ENCODE results near the gene MYH14. TPM values are rescaled to one million over a fixed set of nuclear protein-coding genes. Genes with fewer than 3 reads are reported as not detected.

The MYH14 gene
- total and polyA plus RNA-seq, 2 of the 4 experiments (the other 2 are of a cell fraction) = not detected

- Histone ChIP-seq H3K9me1 (ENCODE audit: insufficient read depth, low read length) (no peaks in the 10 kb centered on the region), H2BK120ac (ENCODE audit: low read depth, low read length) (no peak within 1 kb of the TSS), H3K4me3 (ENCODE audit: insufficient read depth, low read depth, low read length) (no peak within 1 kb of the TSS), H2BK5ac (ENCODE audit: low read depth, low read length, poor library complexity, severe bottlenecking) (no peak within 1 kb of the TSS), H3K14ac (replicated peaks; ENCODE audit: low read depth, low read length) (no peak within 1 kb of the TSS), H3K56ac (ENCODE audit: extremely low read depth, insufficient read depth, low read length) (no peak within 1 kb of the TSS), H2BK15ac (ENCODE audit: low read depth, low read length) (no peak within 1 kb of the TSS), H3K9ac (ENCODE audit: low read depth, low read length) (no peak within 1 kb of the TSS), H4K5ac (ENCODE audit: low read depth, low read length) (no peak within 1 kb of the TSS), H3K27me3 (ENCODE audit: control insufficient read depth, insufficient read depth, low read length) (no peaks in the 10 kb centered on the region), H3K4me2 (ENCODE audit: low read depth, low read length) (no peak within 1 kb of the TSS), H3K27ac (ENCODE audit: insufficient read depth, low read length) (no peak within 1 kb of the TSS), H3K4me1 (ENCODE audit: control insufficient read depth, insufficient read depth, low read length) (no peaks in the 10 kb centered on the region), H2AFZ (replicated peaks; ENCODE audit: low read length, poor library complexity) (no peak within 1 kb of the TSS), H2AK5ac (ENCODE audit: low read depth, low read length) (no peak within 1 kb of the TSS), H3K79me1 (ENCODE audit: low read depth in 1 of 2, low read length in 2 of 2) (no peaks in the 10 kb centered on the region), H4K91ac (ENCODE audit: insufficient read depth, low read depth, low read length) (no peak within 1 kb of the TSS), H2BK20ac (ENCODE audit: low read depth, low read length) (no peak within 1 kb of the TSS), H3K23ac (ENCODE audit: low read depth, low read length) (no peak within 1 kb of the TSS), H3K4ac (ENCODE audit: low read depth, low read length) (no peak within 1 kb of the TSS), H2AK9ac (replicated peaks; ENCODE audit: low read depth, low read length, poor library complexity) (no peak within 1 kb of the TSS), H3K9me3 (ENCODE audit: control insufficient read depth, insufficient read depth, low read length) (peaks cover 20% of the 10 kb centered on the region), H4K8ac (ENCODE audit: low read depth in 2 of 2, low read length in 2 of 2) (no peak within 1 kb of the TSS), H3K36me3 (ENCODE audit: control insufficient read depth, insufficient read depth, low read length) (no peaks in the 10 kb centered on the region), H4K20me1 (ENCODE audit: insufficient read depth, low read length) (no peaks in the 10 kb centered on the region), H3K18ac (ENCODE audit: low read depth, low read length) (no peak within 1 kb of the TSS)
- BruUV-seq (replicated peaks) = no TSS peak
- TF ChIP-seq RAD21 (IDR thresholded peaks at IDR 0.05; ENCODE audit: low read length) (no peak), RCOR1 (IDR thresholded peaks at IDR 0.05; ENCODE audit: insufficient replicate concordance, low read length) (no peak), BHLHE40 (IDR thresholded peaks at IDR 0.05; ENCODE audit: low read depth, low read length) (no peak)
- ATAC-seq (ENCODE audit: low read depth) = no peak
- in situ Hi-C loops (cut with MboI; ENCODE audit: low sequenced_read_pairs) (no loop called here), dilution Hi-C loops (cut with HindIII; ENCODE audit: low sequenced_read_pairs, unreplicated experiment) (no loop called here), intact Hi-C loops (cut with micrococcal nuclease) (no loop called here)
- ChIA-PET CTCF (no interaction called here), POLR2A (ENCODE audit: unreplicated experiment) (no interaction called here)
- no peak for DNase-seq
- WGBS, 2 experiments (ENCODE audit: extremely low coverage in 2 of 2, insufficient read length in 1 of 2) = 44% methylated on average over 5 of the region's 26 CpGs; no CpG with 5 or more reads in 1 of the 2 experiments
Observed at GRCh38 chr19:50162988-50163387, 40.4 kb upstream of the MYH14 start, which contains the start of gene IZUMO2. TSS of gene IZUMO2 (minus strand) at chr19:50163281. CDS start at chr19:50163194, 87 bp downstream.

Measured in IMR-90 (cell line).